ENCODE results near the gene SERF2. TPM values are rescaled to one million over a fixed set of nuclear protein-coding genes. Genes with fewer than 3 reads are reported as not detected.

Gene SERF2
- total and polyA plus RNA-seq, 10 of the 15 experiments (the other 5 are each of a cell fraction or from before 2014, with no cell fraction given), result 464 to 4,159 (median 1,014) TPM

DNA sequence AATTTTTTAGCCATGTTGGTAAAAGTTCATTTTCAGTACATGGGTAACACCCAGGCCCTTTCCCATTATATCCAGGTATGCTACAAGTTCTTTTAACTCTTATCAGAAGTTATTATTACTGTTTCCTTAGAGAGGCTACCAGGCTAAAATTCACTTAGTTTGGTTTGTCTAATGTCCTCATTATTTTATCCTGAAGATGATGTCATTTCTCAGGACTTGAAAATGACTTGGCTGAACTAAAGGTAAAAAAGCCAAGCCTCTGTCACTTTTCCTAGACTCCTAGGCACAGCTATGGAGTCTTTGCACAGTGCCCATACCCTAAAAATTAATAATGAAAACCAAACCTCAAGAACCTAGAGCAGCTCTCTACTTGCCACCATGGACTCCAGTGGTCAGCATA is 19.5 kb upstream of the SERF2 start (continued):
- TF ChIP-seq, protein P1, sequence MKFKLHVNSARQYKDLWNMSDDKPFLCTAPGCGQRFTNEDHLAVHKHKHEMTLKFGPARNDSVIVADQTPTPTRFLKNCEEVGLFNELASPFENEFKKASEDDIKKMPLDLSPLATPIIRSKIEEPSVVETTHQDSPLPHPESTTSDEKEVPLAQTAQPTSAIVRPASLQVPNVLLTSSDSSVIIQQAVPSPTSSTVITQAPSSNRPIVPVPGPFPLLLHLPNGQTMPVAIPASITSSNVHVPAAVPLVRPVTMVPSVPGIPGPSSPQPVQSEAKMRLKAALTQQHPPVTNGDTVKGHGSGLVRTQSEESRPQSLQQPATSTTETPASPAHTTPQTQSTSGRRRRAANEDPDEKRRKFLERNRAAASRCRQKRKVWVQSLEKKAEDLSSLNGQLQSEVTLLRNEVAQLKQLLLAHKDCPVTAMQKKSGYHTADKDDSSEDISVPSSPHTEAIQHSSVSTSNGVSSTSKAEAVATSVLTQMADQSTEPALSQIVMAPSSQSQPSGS (IDR thresholded peaks at IDR 0.05; ENCODE audit: low read length), result 0 out of 2 replicates have a peak, but pooled peaks have one; percentile 33
- TF ChIP-seq, protein P2, sequence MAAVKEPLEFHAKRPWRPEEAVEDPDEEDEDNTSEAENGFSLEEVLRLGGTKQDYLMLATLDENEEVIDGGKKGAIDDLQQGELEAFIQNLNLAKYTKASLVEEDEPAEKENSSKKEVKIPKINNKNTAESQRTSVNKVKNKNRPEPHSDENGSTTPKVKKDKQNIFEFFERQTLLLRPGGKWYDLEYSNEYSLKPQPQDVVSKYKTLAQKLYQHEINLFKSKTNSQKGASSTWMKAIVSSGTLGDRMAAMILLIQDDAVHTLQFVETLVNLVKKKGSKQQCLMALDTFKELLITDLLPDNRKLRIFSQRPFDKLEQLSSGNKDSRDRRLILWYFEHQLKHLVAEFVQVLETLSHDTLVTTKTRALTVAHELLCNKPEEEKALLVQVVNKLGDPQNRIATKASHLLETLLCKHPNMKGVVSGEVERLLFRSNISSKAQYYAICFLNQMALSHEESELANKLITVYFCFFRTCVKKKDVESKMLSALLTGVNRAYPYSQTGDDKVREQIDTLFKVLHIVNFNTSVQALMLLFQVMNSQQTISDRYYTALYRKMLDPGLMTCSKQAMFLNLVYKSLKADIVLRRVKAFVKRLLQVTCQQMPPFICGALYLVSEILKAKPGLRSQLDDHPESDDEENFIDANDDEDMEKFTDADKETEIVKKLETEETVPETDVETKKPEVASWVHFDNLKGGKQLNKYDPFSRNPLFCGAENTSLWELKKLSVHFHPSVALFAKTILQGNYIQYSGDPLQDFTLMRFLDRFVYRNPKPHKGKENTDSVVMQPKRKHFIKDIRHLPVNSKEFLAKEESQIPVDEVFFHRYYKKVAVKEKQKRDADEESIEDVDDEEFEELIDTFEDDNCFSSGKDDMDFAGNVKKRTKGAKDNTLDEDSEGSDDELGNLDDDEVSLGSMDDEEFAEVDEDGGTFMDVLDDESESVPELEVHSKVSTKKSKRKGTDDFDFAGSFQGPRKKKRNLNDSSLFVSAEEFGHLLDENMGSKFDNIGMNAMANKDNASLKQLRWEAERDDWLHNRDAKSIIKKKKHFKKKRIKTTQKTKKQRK (IDR thresholded peaks at IDR 0.05; ENCODE audit: low read depth, low read length), result no peak
- no peak for TF ChIP-seq CHD2 (IDR thresholded peaks at IDR 0.05; ENCODE audit: borderline replicate concordance, low read depth, low read length)
- no peak for TF ChIP-seq MEF2B (IDR thresholded peaks at IDR 0.05; ENCODE audit: partially characterized antibody, poor library complexity, severe bottlenecking)
- TF ChIP-seq NRF1 (conservative IDR thresholded peaks at IDR 0.05; ENCODE audit: low read depth, low read length), result no peak

DNA sequence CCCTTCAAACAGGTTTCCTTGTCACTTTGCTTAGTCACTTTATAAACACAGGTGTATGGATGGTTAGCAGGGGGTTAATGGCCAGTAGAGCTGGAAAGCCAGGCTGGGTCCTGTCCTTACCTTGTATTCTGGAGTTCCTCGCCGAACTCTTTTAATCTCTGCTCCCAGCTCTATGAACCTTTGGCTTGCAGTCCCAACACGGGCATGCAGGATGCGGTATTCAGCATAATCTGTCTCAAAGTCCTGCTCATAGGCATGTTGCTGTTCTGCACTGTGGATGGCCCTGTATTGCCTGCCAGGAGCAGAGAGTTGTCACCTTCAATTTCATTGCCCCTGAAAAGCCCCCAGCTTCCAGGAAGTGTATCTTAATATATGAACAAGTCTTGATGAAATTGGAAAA is 18.1 kb upstream of the SERF2 start:
- Histone ChIP-seq H3K79me2 (ENCODE audit: control insufficient read depth, insufficient read depth, low read length) (no peaks in the 10 kb centered on the region), H3K4me1 (ENCODE audit: control insufficient read depth, insufficient read depth, low read length) (peaks cover 16% of the 10 kb centered on the region), H3K4me2 (ENCODE audit: control insufficient read depth, insufficient read depth) (no peak overlapping the region), H3K9me3 (replicated peaks; ENCODE audit: control insufficient read depth, insufficient read depth, low read length) (no peaks in the 10 kb centered on the region), H3K27me3 (replicated peaks in 1 of 2; ENCODE audit: control insufficient read depth in 2 of 2, insufficient read depth in 2 of 2, low read length in 1 of 2) (no peaks in the 10 kb centered on the region), H3K27ac (ENCODE audit: control insufficient read depth, insufficient read depth) (no peak overlapping the region), H2AFZ (ENCODE audit: control insufficient read depth, low read depth, low read length) (no peak overlapping the region), H3K4me3 (no peak overlapping the region), H4K20me1 (ENCODE audit: control insufficient read depth, insufficient read depth) (no peaks in the 10 kb centered on the region), H3K9ac (ENCODE audit: control insufficient read depth, insufficient read depth, low read length) (no peak overlapping the region), H3K36me3 (ENCODE audit: control insufficient read depth in 2 of 2, insufficient read depth in 2 of 2, low read length in 1 of 2) (peaks cover 9 to 30% of the 10 kb centered on the region in 2 experiments)
- in situ Hi-C loops (cut with MboI) (no loop called here), intact Hi-C loops (cut with micrococcal nuclease; ENCODE audit: unreplicated experiment) (no loop called here)
- ChIA-PET SMC1A (ENCODE audit: uncharacterized antibody, unreplicated experiment) (interaction anchor here (1.0 to 14.9 kb wide), 4 partner anchors 18 to 51 kb away, joined by 3 to 129 read pairs (median 17); partner anchors contain the start of genes MFAP1 and SERF2), POLR2A (interaction anchor here (1.0 to 1.8 kb wide), 3 partner anchors 8 to 21 kb away, joined by 3 to 4 read pairs (median 4); no protein-coding TSS in a partner anchor), CTCF (interaction anchor here (0.6 to 5.8 kb wide), 4 partner anchors 15 to 66 kb away, joined by 3 to 72 read pairs (median 13); partner anchors contain the start of gene SERF2), RAD21 (ENCODE audit: unreplicated experiment) (interaction anchor here (0.6 to 3.5 kb wide), 2 partner anchors 12 to 15 kb away, joined by 3 to 54 read pairs; no protein-coding TSS in a partner anchor)
- DNase-seq (ENCODE audit: low read depth, low spot score) (no peak), ATAC-seq (no peak), FAIRE-seq (no peak)
- no TSS peak for BruUV-seq (replicated peaks)
- 95% methylated on average over 4 of the region's 4 CpGs for WGBS (ENCODE audit: insufficient coverage, insufficient replicate concordance, low lambda C conversion rate, missing lambda C conversion rate)
- TF ChIP-seq, protein P3, sequence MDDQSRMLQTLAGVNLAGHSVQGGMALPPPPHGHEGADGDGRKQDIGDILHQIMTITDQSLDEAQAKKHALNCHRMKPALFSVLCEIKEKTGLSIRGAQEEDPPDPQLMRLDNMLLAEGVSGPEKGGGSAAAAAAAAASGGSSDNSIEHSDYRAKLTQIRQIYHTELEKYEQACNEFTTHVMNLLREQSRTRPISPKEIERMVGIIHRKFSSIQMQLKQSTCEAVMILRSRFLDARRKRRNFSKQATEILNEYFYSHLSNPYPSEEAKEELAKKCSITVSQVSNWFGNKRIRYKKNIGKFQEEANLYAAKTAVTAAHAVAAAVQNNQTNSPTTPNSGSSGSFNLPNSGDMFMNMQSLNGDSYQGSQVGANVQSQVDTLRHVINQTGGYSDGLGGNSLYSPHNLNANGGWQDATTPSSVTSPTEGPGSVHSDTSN (IDR thresholded peaks at IDR 0.05; ENCODE audit: insufficient replicate concordance, low read depth, low read length), result no peak
- 0 out of 2 replicates have a peak, but pooled peaks have one; percentile 42 for TF ChIP-seq POLR2A (IDR thresholded peaks at IDR 0.05; ENCODE audit: low read depth, low read length)
